HFFc6 (cell line): ENCODE measurements around the gene LSMEM2. TPM values are rescaled to one million over a fixed set of nuclear protein-coding genes. Genes with fewer than 3 reads are reported as not detected.

Experiments used
- DNase-seq: peaks from one replicate; pipeline ENCODE4 v3.0.0-alpha.2; 2018
- H3K27ac Mint-ChIP-seq: 2 replicates; pipeline ENCODE4 v1.8.0; 2020; ENCODE audit warnings: mild to moderate bottlenecking, mixed read lengths
- H3K27me3 Mint-ChIP-seq: 2 replicates; pipeline ENCODE4 v1.8.0; 2021; ENCODE audit warnings: mild to moderate bottlenecking, moderate library complexity, mixed read lengths; ENCODE audit not compliant: insufficient read depth
- H3K36me3 Mint-ChIP-seq: 2 replicates; pipeline ENCODE4 v1.8.0; 2021; ENCODE audit warnings: low read depth, mixed read lengths
- H3K4me1 Mint-ChIP-seq: 2 replicates; pipeline ENCODE4 v1.8.0; 2020; ENCODE audit warnings: low read depth, mixed read lengths
- H3K4me3 Mint-ChIP-seq: 2 replicates; pipeline ENCODE4 v1.8.0; 2020; ENCODE audit warnings: mild to moderate bottlenecking, moderate library complexity, mixed read lengths
- H3K9me3 Mint-ChIP-seq: 2 replicates; pipeline ENCODE4 v1.8.0; 2020; ENCODE audit warnings: mild to moderate bottlenecking, mixed read lengths
- CTCF ChIP-seq: fragments of 200-600 bp; sonication (generic); IDR thresholded peaks from 2 replicates; pipeline ENCODE4 v1.5.0; 2021; ENCODE audit warnings: antibody characterized with exemption, mild to moderate bottlenecking
- total RNA-seq, 6 experiments: library from RNA; stranded (reverse); fragmentation: NEBNext Ultra II Directional; extraction: Animal tissue kit (Norgen Biotek cat#: 25700); gene quantifications; 2 replicates in 1 of 6; 3 replicates in 5 of 6; pipeline ENCODE4 v1.2.3, GENCODE V29; 2021

Gene LSMEM2
- total RNA-seq, 6 experiments from 2014 or later, result 0.11 to 0.13 TPM; not detected in 4

GRCh38 chr3:50325497-50326181 lies 46.8 kb downstream of the LSMEM2 start:
- H3K9me3 Mint-ChIP-seq, result no peaks in the 10 kb centered on the region
- peaks cover 7% of the 10 kb centered on the region; the same call in 1 of the 2 replicates for H3K36me3 Mint-ChIP-seq
- H3K27me3 Mint-ChIP-seq, result peaks cover 4% of the 10 kb centered on the region
- no peak overlapping the region for H3K27ac Mint-ChIP-seq
- peaks cover 14% of the 10 kb centered on the region for H3K4me1 Mint-ChIP-seq
- no peak overlapping the region for H3K4me3 Mint-ChIP-seq
- DNase-seq, result no peak
- TF ChIP-seq CTCF, result no peak

GRCh38 chr3:50326182-50326541 lies 47.3 kb downstream of the LSMEM2 start:
- Mint-ChIP-seq H3K27me3 (peaks cover 4% of the 10 kb centered on the region), H3K36me3 (peaks cover 7% of the 10 kb centered on the region; the same call in 1 of the 2 replicates), H3K4me1 (peaks cover 14% of the 10 kb centered on the region), H3K27ac (no peak overlapping the region), H3K9me3 (no peaks in the 10 kb centered on the region), H3K4me3 (no peak overlapping the region; the same call in 1 of the 2 replicates)
- no peak for DNase-seq
- no peak for TF ChIP-seq CTCF

GRCh38 chr3:50327129-50327528 lies 48.2 kb downstream of the LSMEM2 start:
- H3K27me3 Mint-ChIP-seq, result peaks cover 2% of the 10 kb centered on the region
- H3K4me1 Mint-ChIP-seq, result peaks cover 14% of the 10 kb centered on the region
- peaks cover 7% of the 10 kb centered on the region; the same call in 1 of the 2 replicates for H3K36me3 Mint-ChIP-seq
- no peak for DNase-seq
- H3K27ac Mint-ChIP-seq, result peak overlapping the region; percentile 53
- no peak for TF ChIP-seq CTCF
- H3K9me3 Mint-ChIP-seq, result no peaks in the 10 kb centered on the region
- peak overlapping the region; percentile 94 for H3K4me3 Mint-ChIP-seq

GRCh38 chr3:50327943-50328691 lies 49.2 kb downstream of the LSMEM2 start, which contains the start of gene TUSC2:
Gene TUSC2, minus strand, starts transcription at chr3:50328223. Its CDS starts 124 bp downstream, at chr3:50328099.
- no peak for TF ChIP-seq CTCF

GRCh38 chr3:50330330-50330729 lies 51.4 kb downstream of the LSMEM2 start:
- no peaks in the 10 kb centered on the region for H3K9me3 Mint-ChIP-seq
- no peak overlapping the region for H3K27ac Mint-ChIP-seq
- H3K4me1 Mint-ChIP-seq, result peaks cover 35% of the 10 kb centered on the region
- no peak overlapping the region for H3K4me3 Mint-ChIP-seq
- peaks cover 18% of the 10 kb centered on the region; the same call in 1 of the 2 replicates for H3K36me3 Mint-ChIP-seq
- H3K27me3 Mint-ChIP-seq, result peaks cover 5% of the 10 kb centered on the region
- DNase-seq, result no peak
- no peak for TF ChIP-seq CTCF

More at GRCh38 chr3:50327943-50328691, 49.2 kb downstream of the LSMEM2 start, which contains the start of gene TUSC2:
- Mint-ChIP-seq H3K4me1 (peaks cover 14% of the 10 kb centered on the region), H3K4me3 (peak within 1 kb of the TSS; percentile 94), H3K36me3 (peaks cover 7% of the 10 kb centered on the region; the same call in 1 of the 2 replicates), H3K9me3 (no peaks in the 10 kb centered on the region), H3K27me3 (peaks cover 2% of the 10 kb centered on the region), H3K27ac (peak within 1 kb of the TSS; percentile 84)
- DNase-seq, result peak; percentile 94
